MV-4-11 (cell line): ENCODE measurements around the gene POLR3B.

Source experiments
- DNase-seq: peaks from one replicate; lab custom pipeline; 2025; lab: John Stamatoyannopoulos, UW

POLR3B gene

GRCh38 chr12:106552228-106552627 is 194.7 kb downstream of the POLR3B start:
- no peak for DNase-seq
